ENCODE results near the gene MGAM2. TPM values are rescaled to one million over a fixed set of nuclear protein-coding genes. Genes with fewer than 3 reads are reported as not detected.

The MGAM2 gene
- total and polyA plus RNA-seq, 2 experiments from 2014 or later = 0.07 TPM; not detected in 1

GRCh38 chr7:142150869-142151268 lies 39.4 kb downstream of the MGAM2 start:
- no peaks in the 10 kb centered on the region for H3K36me3 ChIP-seq (ENCODE audit: insufficient read depth)
- Mint-ChIP-seq H3K4me3 (no peak overlapping the region), H3K9me3 (no peaks in the 10 kb centered on the region; the same call in 2 of the 3 replicates), H3K27me3 (ENCODE audit: insufficient read depth, low read depth, poor library complexity) (peaks cover 2% of the 10 kb centered on the region), H3K4me1 (peaks cover 6% of the 10 kb centered on the region), H3K27ac (no peak overlapping the region), H3K36me3 (ENCODE audit: low read depth) (no peaks in the 10 kb centered on the region)
- H3K4me2 ChIP-seq = no peak overlapping the region
- H3F3A ChIP-seq (replicated peaks; ENCODE audit: low read depth) = no peaks in the 10 kb centered on the region
- ATAC-seq = no peak
- H3K27ac ChIP-seq (ENCODE audit: low read depth) = no peak overlapping the region
- H2AFZ ChIP-seq = no peak overlapping the region
- TF ChIP-seq EZH2phosphoT487 (IDR thresholded peaks at IDR 0.05; ENCODE audit: unreplicated experiment) (no peak), CREB1 (CRISPR knock-in tag; IDR thresholded peaks at IDR 0.05; ENCODE audit: low read depth) (no peak), POLR2AphosphoS5 (IDR thresholded peaks at IDR 0.05; ENCODE audit: low read depth) (no peak), ETS1 (IDR thresholded peaks at IDR 0.05) (no peak), NANOG (IDR thresholded peaks at IDR 0.05; ENCODE audit: borderline replicate concordance) (no peak), JUNB (IDR thresholded peaks at IDR 0.05; ENCODE audit: unreplicated experiment) (no peak), ZNF114 (CRISPR knock-in tag; IDR thresholded peaks at IDR 0.05) (no peak), STAT1 (IDR thresholded peaks at IDR 0.05; ENCODE audit: unreplicated experiment) (no peak), ZNF331 (CRISPR knock-in tag; IDR thresholded peaks at IDR 0.05; ENCODE audit: low read depth) (no peak), REST (IDR thresholded peaks at IDR 0.05; ENCODE audit: unreplicated experiment) (no peak)
- TF ChIP-seq, protein P1, sequence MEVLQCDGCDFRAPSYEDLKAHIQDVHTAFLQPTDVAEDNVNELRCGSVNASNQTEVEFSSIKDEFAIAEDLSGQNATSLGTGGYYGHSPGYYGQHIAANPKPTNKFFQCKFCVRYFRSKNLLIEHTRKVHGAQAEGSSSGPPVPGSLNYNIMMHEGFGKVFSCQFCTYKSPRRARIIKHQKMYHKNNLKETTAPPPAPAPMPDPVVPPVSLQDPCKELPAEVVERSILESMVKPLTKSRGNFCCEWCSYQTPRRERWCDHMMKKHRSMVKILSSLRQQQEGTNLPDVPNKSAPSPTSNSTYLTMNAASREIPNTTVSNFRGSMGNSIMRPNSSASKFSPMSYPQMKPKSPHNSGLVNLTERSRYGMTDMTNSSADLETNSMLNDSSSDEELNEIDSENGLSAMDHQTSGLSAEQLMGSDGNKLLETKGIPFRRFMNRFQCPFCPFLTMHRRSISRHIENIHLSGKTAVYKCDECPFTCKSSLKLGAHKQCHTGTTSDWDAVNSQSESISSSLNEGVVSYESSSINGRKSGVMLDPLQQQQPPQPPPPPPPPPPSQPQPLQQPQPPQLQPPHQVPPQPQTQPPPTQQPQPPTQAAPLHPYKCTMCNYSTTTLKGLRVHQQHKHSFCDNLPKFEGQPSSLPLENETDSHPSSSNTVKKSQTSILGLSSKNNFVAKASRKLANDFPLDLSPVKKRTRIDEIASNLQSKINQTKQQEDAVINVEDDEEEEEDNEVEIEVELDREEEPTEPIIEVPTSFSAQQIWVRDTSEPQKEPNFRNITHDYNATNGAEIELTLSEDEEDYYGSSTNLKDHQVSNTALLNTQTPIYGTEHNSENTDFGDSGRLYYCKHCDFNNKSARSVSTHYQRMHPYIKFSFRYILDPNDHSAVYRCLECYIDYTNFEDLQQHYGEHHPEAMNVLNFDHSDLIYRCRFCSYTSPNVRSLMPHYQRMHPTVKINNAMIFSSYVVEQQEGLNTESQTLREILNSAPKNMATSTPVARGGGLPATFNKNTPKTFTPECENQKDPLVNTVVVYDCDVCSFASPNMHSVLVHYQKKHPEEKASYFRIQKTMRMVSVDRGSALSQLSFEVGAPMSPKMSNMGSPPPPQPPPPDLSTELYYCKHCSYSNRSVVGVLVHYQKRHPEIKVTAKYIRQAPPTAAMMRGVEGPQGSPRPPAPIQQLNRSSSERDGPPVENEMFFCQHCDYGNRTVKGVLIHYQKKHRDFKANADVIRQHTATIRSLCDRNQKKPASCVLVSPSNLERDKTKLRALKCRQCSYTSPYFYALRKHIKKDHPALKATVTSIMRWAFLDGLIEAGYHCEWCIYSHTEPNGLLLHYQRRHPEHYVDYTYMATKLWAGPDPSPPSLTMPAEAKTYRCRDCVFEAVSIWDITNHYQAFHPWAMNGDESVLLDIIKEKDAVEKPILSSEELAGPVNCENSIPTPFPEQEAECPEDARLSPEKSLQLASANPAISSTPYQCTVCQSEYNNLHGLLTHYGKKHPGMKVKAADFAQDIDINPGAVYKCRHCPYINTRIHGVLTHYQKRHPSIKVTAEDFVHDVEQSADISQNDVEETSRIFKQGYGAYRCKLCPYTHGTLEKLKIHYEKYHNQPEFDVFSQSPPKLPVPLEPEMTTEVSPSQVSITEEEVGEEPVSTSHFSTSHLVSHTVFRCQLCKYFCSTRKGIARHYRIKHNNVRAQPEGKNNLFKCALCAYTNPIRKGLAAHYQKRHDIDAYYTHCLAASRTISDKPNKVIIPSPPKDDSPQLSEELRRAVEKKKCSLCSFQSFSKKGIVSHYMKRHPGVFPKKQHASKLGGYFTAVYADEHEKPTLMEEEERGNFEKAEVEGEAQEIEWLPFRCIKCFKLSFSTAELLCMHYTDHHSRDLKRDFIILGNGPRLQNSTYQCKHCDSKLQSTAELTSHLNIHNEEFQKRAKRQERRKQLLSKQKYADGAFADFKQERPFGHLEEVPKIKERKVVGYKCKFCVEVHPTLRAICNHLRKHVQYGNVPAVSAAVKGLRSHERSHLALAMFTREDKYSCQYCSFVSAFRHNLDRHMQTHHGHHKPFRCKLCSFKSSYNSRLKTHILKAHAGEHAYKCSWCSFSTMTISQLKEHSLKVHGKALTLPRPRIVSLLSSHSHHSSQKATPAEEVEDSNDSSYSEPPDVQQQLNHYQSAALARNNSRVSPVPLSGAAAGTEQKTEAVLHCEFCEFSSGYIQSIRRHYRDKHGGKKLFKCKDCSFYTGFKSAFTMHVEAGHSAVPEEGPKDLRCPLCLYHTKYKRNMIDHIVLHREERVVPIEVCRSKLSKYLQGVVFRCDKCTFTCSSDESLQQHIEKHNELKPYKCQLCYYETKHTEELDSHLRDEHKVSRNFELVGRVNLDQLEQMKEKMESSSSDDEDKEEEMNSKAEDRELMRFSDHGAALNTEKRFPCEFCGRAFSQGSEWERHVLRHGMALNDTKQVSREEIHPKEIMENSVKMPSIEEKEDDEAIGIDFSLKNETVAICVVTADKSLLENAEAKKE (CRISPR knock-in tag; IDR thresholded peaks at IDR 0.05) = no peak
- TF ChIP-seq, protein P2, sequence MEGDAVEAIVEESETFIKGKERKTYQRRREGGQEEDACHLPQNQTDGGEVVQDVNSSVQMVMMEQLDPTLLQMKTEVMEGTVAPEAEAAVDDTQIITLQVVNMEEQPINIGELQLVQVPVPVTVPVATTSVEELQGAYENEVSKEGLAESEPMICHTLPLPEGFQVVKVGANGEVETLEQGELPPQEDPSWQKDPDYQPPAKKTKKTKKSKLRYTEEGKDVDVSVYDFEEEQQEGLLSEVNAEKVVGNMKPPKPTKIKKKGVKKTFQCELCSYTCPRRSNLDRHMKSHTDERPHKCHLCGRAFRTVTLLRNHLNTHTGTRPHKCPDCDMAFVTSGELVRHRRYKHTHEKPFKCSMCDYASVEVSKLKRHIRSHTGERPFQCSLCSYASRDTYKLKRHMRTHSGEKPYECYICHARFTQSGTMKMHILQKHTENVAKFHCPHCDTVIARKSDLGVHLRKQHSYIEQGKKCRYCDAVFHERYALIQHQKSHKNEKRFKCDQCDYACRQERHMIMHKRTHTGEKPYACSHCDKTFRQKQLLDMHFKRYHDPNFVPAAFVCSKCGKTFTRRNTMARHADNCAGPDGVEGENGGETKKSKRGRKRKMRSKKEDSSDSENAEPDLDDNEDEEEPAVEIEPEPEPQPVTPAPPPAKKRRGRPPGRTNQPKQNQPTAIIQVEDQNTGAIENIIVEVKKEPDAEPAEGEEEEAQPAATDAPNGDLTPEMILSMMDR (conservative IDR thresholded peaks at IDR 0.05; ENCODE audit: low read depth in 2 of 2) = no peak
- DNase-seq (ENCODE audit: low spot score) = no peak
- peaks cover 6% of the 10 kb centered on the region for H3K4me1 ChIP-seq (ENCODE audit: insufficient read depth)
- no peaks in the 10 kb centered on the region for H4K20me1 ChIP-seq (replicated peaks; ENCODE audit: insufficient read depth)
- H3K4me3 ChIP-seq = no peak overlapping the region
- H3K79me2 ChIP-seq (replicated peaks; ENCODE audit: insufficient read depth) = no peaks in the 10 kb centered on the region
- no peaks in the 10 kb centered on the region for H3K27me3 ChIP-seq (ENCODE audit: insufficient read depth)
- H3K9me2 ChIP-seq (ENCODE audit: insufficient read depth) = peaks cover 10% of the 10 kb centered on the region
